Sigmoid colon (tissue), 7 donors: ENCODE measurements around the gene SEMA3F. TPM values are rescaled to one million over a fixed set of nuclear protein-coding genes. Genes with fewer than 3 reads are reported as not detected.
A peak's percentile ranks its signal among the peaks of the same experiment; 100 is the strongest.

Experiments
- DNase-seq: peaks from one replicate; pipeline ENCODE4 v3.0.0-alpha.2; 2019
- H3K27ac ChIP-seq, 4 donors: fragments of 200-600 bp; sonication (generic); one replicate each; pipeline ENCODE4 v1.5.1; 2016 to 2019; ENCODE audit warnings: mild to moderate bottlenecking in 1 of 4
- H3K27me3 ChIP-seq, 3 donors: fragments of 200-600 bp; sonication (generic); one replicate each; pipeline ENCODE4 v1.5.1; 2019; ENCODE audit warnings: mild to moderate bottlenecking in 1 of 3
- H3K36me3 ChIP-seq, 4 donors: fragments of 200-600 bp; sonication (generic); one replicate each; pipeline ENCODE4 v1.5.1; 2016 to 2019
- H3K4me1 ChIP-seq, 4 donors: fragments of 200-600 bp; sonication (generic); one replicate each; pipeline ENCODE4 v1.5.1; 2017 to 2019
- H3K4me3 ChIP-seq, 4 donors: fragments of 200-600 bp; sonication (generic); one replicate each; pipeline ENCODE4 v1.5.1; 2017 to 2019; ENCODE audit warnings: mild to moderate bottlenecking in 2 of 4, moderate library complexity in 1 of 4
- H3K9me3 ChIP-seq, 4 donors: fragments of 200-600 bp in 3 of 4; sonication (generic) in 3 of 4; one replicate each; pipeline versions ENCODE4 v1.5.1 to v1.6.1; 2013 to 2019
- CTCF ChIP-seq, 4 experiments: fragments of 450-650 bp in 3 of 4; fragments of 200-600 bp in 1 of 4; IDR thresholded peaks; one replicate each; pipeline ENCODE4 v1.5.1; 2016 to 2019; ENCODE audit warnings: antibody characterized with exemption in 4 of 4, mild to moderate bottlenecking in 3 of 4, moderate library complexity in 2 of 4
- EP300 ChIP-seq, 4 donors: sonication (generic); formaldehyde crosslinking; IDR thresholded peaks; one replicate each; pipeline ENCODE4 v1.6.1; 2017; ENCODE audit warnings: antibody characterized with exemption in 4 of 4
- POLR2A ChIP-seq, 2 donors: fragments of 450-650 bp; IDR thresholded peaks; one replicate each; pipeline ENCODE4 v1.6.1; 2016; ENCODE audit warnings: antibody characterized with exemption in 2 of 2, mild to moderate bottlenecking in 2 of 2, moderate library complexity in 2 of 2
- POLR2AphosphoS5 ChIP-seq, 4 donors: sonication (generic); formaldehyde crosslinking; IDR thresholded peaks; one replicate each; pipeline ENCODE4 v1.6.1; 2017; ENCODE audit warnings: antibody characterized with exemption in 4 of 4
- WGBS, 2 donors: extraction: QIAGEN DNeasy Blood & Tissue Kit; methylation state at CpG; one replicate each; pipeline ENCODE4 v1.1.7; 2013; 5-methylcytosine and 5-hydroxymethylcytosine counted together
- intact Hi-C: fragments of 100-400 bp; cut with DNase I; formaldehyde crosslinking; loops from one replicate; pipeline ENCODE4 v1.15.1; 2023
- polyA plus RNA-seq, 3 donors: library from polyadenylated mRNA; stranded (reverse); fragments of 200-250 nt; gene quantifications; one replicate each; pipeline ENCODE4 v1.2.3, GENCODE V29; 2013
- total RNA-seq, 4 donors: library from RNA; depleted of rRNA; stranded (reverse); fragments of >200 nt; gene quantifications; one replicate each; pipeline ENCODE4 v1.1.0, GENCODE V29; 2016
- donor health status: healthy with polysubstance abuse.
- donor health status: Bipolar disorder and iron deficiency.
- donor health status: healthy.

Gene SEMA3F
- total and polyA plus RNA-seq, 7 donors = 0.60 to 12.3 (median 7.5) TPM

GRCh38 chr3:50186096-50186495, 31.0 kb downstream of the SEMA3F start:
- intact Hi-C loops = no loop called here
- no peak for DNase-seq
- H3K4me1 ChIP-seq = peaks cover 0 to 4% (median 1%) of the 10 kb centered on the region in 4 donors
- no peaks in the 10 kb centered on the region for H3K27me3 ChIP-seq
- H3K27ac ChIP-seq = no peak overlapping the region
- no peaks in the 10 kb centered on the region for H3K9me3 ChIP-seq
- H3K36me3 ChIP-seq = peaks cover 0 to 24% (median 0%) of the 10 kb centered on the region in 4 donors
- TF ChIP-seq POLR2A (IDR thresholded peaks at IDR 0.05) (no peak), CTCF (IDR thresholded peaks at IDR 0.05) (no peak), POLR2AphosphoS5 (IDR thresholded peaks at IDR 0.05) (no peak), EP300 (IDR thresholded peaks at IDR 0.05) (no peak)
- no peak overlapping the region for H3K4me3 ChIP-seq
- WGBS, 2 donors = 97 to 98% methylated on average over 10 of the region's 10 CpGs

- TF ChIP-seq CTCF (IDR thresholded peaks at IDR 0.05) (no peak), EP300 (IDR thresholded peaks at IDR 0.05) (no peak), POLR2AphosphoS5 (IDR thresholded peaks at IDR 0.05) (no peak), POLR2A (IDR thresholded peaks at IDR 0.05) (no peak)
- DNase-seq = no peak
- Histone ChIP-seq H3K9me3 (no peaks in the 10 kb centered on the region), H3K4me1 (peaks cover 0 to 6% (median 4%) of the 10 kb centered on the region in 4 donors), H3K27me3 (peaks cover 0 to 12% (median 2%) of the 10 kb centered on the region in 3 donors), H3K36me3 (peaks cover 0 to 16% (median 0%) of the 10 kb centered on the region in 4 donors), H3K4me3 (no peak overlapping the region), H3K27ac (no peak overlapping the region)
- whole genome bisulfite sequencing, 2 donors = 93 to 94% methylated on average over 19 of the region's 19 CpGs
- intact Hi-C loops = no loop called here
Measured at GRCh38 chr3:50187750-50188149, 32.6 kb downstream of the SEMA3F start.

- TF ChIP-seq CTCF (IDR thresholded peaks at IDR 0.05) (peak; percentile 56 to 86 (median 81)), POLR2A (IDR thresholded peaks at IDR 0.05) (no peak), EP300 (IDR thresholded peaks at IDR 0.05) (no peak), POLR2AphosphoS5 (IDR thresholded peaks at IDR 0.05) (peak in 2 of 4 donors; percentile 26 to 57)
- H3K9me3 ChIP-seq = no peaks in the 10 kb centered on the region
- DNase-seq = peak; percentile 87
- peaks cover 15 to 27% (median 17%) of the 10 kb centered on the region in 3 donors for H3K27me3 ChIP-seq
- no peak overlapping the region for H3K27ac ChIP-seq
- H3K4me3 ChIP-seq = no peak overlapping the region
- H3K4me1 ChIP-seq = peaks cover 0 to 21% (median 19%) of the 10 kb centered on the region in 4 donors
- WGBS, 2 donors = 6 to 13% methylated on average over 5 of the region's 5 CpGs
- H3K36me3 ChIP-seq = peaks cover 0 to 14% (median 0%) of the 10 kb centered on the region in 4 donors
- intact Hi-C loops = loop anchor here (1.0 kb wide), 2 partner anchors 34 to 68 kb away; partner anchors contain the start of gene SEMA3F
Measured at GRCh38 chr3:50189274-50189673, 34.1 kb downstream of the SEMA3F start.

GRCh38 chr3:50189989-50190388, 34.9 kb downstream of the SEMA3F start:
- H3K4me1 ChIP-seq = peaks cover 0 to 28% (median 25%) of the 10 kb centered on the region in 4 donors
- H3K27ac ChIP-seq = no peak overlapping the region
- H3K9me3 ChIP-seq = no peaks in the 10 kb centered on the region
- intact Hi-C loops = loop anchor here (1.0 to 5.0 kb wide), 3 partner anchors 35 to 132 kb away; partner anchors contain the start of genes HYAL2 and SEMA3F
- TF ChIP-seq EP300 (IDR thresholded peaks at IDR 0.05) (no peak), POLR2AphosphoS5 (IDR thresholded peaks at IDR 0.05) (peak in 1 of 4 donors; percentile 13)
- DNase-seq = no peak
- peaks cover 0 to 14% (median 0%) of the 10 kb centered on the region in 4 donors for H3K36me3 ChIP-seq
- 50 to 83% methylated on average over 7 of the region's 7 CpGs for WGBS, 2 donors
- no peak overlapping the region for H3K4me3 ChIP-seq
- peaks cover 17 to 34% (median 23%) of the 10 kb centered on the region in 3 donors for H3K27me3 ChIP-seq

GRCh38 chr3:50190936-50191660, 36.0 kb downstream of the SEMA3F start, which contains the start of gene GNAT1:
TSS of gene GNAT1 (plus strand) at chr3:50191610. CDS start at chr3:50191726, 116 bp downstream.
- no peak for TF ChIP-seq POLR2AphosphoS5 (IDR thresholded peaks at IDR 0.05)
- no peak for TF ChIP-seq POLR2A (IDR thresholded peaks at IDR 0.05)
- TF ChIP-seq CTCF (IDR thresholded peaks at IDR 0.05) = no peak
- no peak for TF ChIP-seq EP300 (IDR thresholded peaks at IDR 0.05)
- Histone ChIP-seq H3K9me3 (no peaks in the 10 kb centered on the region), H3K27ac (no peak within 1 kb of the TSS), H3K4me1 (peaks cover 0 to 28% (median 25%) of the 10 kb centered on the region in 4 donors), H3K4me3 (no peak within 1 kb of the TSS), H3K27me3 (peaks cover 22 to 45% (median 33%) of the 10 kb centered on the region in 3 donors), H3K36me3 (peaks cover 0 to 8% (median 0%) of the 10 kb centered on the region in 4 donors)
- intact Hi-C loops = loop anchor here (5.0 kb wide), 1 partner anchor 131 kb away; the partner anchor contains the start of gene HYAL2
- 69 to 78% methylated on average over 8 of the region's 8 CpGs for WGBS, 2 donors
- DNase-seq = no peak
